ENCODE results near the gene EFNA5. TPM values are rescaled to one million over a fixed set of nuclear protein-coding genes. Genes with fewer than 3 reads are reported as not detected.

EFNA5 gene
- total and polyA plus RNA-seq, 2 of the 13 experiments (the other 11 are each of a cell fraction or from before 2014, with no cell fraction given) = not detected

DNA sequence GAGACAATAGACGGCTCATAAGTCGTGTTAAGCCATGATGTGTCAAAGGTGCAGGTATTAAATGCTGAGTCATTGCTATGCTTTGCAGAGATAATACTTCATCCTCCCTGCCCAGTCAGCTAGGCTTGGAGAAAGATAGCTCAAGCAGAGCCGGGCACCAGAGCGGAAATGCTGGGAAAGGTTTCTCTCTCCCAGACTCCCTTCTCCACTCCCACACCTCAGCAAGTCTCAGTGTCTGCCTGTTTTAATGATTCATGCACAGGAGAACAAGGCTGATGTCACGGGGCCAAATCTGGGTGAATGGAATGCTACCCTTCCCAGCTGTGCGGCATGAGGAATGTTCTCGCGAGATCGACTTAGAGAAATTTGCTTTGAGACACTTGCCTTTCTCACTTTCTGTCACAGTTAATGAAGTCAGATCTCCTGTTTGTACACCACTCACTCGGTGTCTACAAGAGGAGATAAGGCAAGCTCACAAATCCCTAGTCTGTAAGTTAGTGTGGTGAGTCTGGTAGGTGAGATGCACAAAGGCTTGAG, 204.4 kb downstream of the EFNA5 start:
- Histone ChIP-seq H3K9ac (ENCODE audit: insufficient read depth, low read depth, low read length) (no peak overlapping the region), H4K20me1 (ENCODE audit: insufficient read depth, low read length) (no peaks in the 10 kb centered on the region), H3K79me2 (ENCODE audit: insufficient read depth, low read length) (no peaks in the 10 kb centered on the region), H3K36me3 (replicated peaks in 1 of 2; ENCODE audit: control insufficient read depth in 1 of 2, insufficient read depth in 2 of 2, low read length in 2 of 2) (no peaks in the 10 kb centered on the region), H3K4me2 (ENCODE audit: low read depth, low read length) (no peak overlapping the region), H3K4me3 (replicated peaks in 1 of 3; ENCODE audit: insufficient read depth in 1 of 3, low read depth in 2 of 3, low read length in 3 of 3) (no peak overlapping the region), H3K27me3 (ENCODE audit: control insufficient read depth in 1 of 2, insufficient read depth in 2 of 2, low read length in 2 of 2) (no peaks in the 10 kb centered on the region; a peak in 1 of 5 replicates), H3K27ac (ENCODE audit: extremely low read length, insufficient read depth, low read length) (no peak overlapping the region), H3K9me3 (ENCODE audit: low read length) (no peaks in the 10 kb centered on the region), H3K4me1 (ENCODE audit: insufficient read depth, low read length) (no peaks in the 10 kb centered on the region), H2AFZ (ENCODE audit: low read length) (no peak overlapping the region)
- DNase-seq (ENCODE audit: low spot score) (no peak), ATAC-seq (no peak), FAIRE-seq (no peak)
- POLR2A ChIA-PET = no interaction called here
- WGBS (ENCODE audit: low lambda C conversion rate) = 44% methylated on average over 10 of the region's 10 CpGs
- in situ Hi-C loops (cut with HindIII; ENCODE audit: extremely low pct_ligation_motif_present, low pct_unique_long_range_greater_than_20kb) = no loop called here
- no TSS peak for BruUV-seq (replicated peaks)
- CTCF ChIA-PET (ENCODE audit: low intra/inter-chr PET ratio, low total read pairs) = no interaction called here
- peak; percentile 72 to 80 for TF ChIP-seq MAFK (conservative IDR thresholded peaks at IDR 0.05 in 1 of 2, IDR thresholded peaks at IDR 0.05 in 1 of 2; ENCODE audit: low read length in 2 of 2)
- peak; percentile 70 for TF ChIP-seq MAFF (IDR thresholded peaks at IDR 0.05; ENCODE audit: low read depth, low read length)
- peak; percentile 47; the same call in 1 of the 2 replicates for TF ChIP-seq NFE2 (CRISPR knock-in tag; IDR thresholded peaks at IDR 0.05)
- TF ChIP-seq ZNF232 (CRISPR knock-in tag; IDR thresholded peaks at IDR 0.05; ENCODE audit: borderline replicate concordance) = no peak
- no peak for TF ChIP-seq MIXL1 (CRISPR knock-in tag; IDR thresholded peaks at IDR 0.05)
- no peak for TF ChIP-seq CHD2 (IDR thresholded peaks at IDR 0.05; ENCODE audit: low read depth, low read length)
- peak; percentile 95 for TF ChIP-seq NFE2L2 (IDR thresholded peaks at IDR 0.05; ENCODE audit: low read length)
- intact Hi-C loops (cut with micrococcal nuclease; ENCODE audit: unreplicated experiment) = no loop called here

DNA sequence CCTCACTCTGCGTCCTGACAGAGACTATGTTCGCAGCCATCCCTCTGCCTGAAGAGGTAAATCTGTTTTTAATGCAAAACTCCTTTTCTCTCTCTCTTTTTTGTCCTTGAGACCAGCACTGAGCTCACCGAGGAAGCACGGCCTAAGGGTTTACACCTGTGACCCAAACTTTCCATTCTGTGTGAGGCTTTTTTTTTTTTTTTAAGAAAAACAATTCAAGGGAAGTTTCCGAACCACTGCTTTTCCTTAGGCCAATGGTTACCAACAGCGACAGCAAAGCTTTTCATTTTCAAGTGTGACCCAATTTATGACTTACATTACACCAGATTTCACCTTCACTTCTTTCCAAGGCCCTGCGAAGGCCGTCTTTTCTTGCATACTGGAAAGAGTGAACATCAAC, 205.9 kb downstream of the EFNA5 start:
- Histone ChIP-seq H3K9ac (ENCODE audit: insufficient read depth, low read depth, low read length) (no peak overlapping the region), H2AFZ (ENCODE audit: low read length) (no peak overlapping the region), H4K20me1 (ENCODE audit: insufficient read depth, low read length) (no peaks in the 10 kb centered on the region), H3K4me3 (replicated peaks in 1 of 3; ENCODE audit: insufficient read depth in 1 of 3, low read depth in 2 of 3, low read length in 3 of 3) (no peak overlapping the region), H3K27ac (ENCODE audit: extremely low read length, insufficient read depth, low read length) (no peak overlapping the region), H3K27me3 (ENCODE audit: control insufficient read depth in 1 of 2, insufficient read depth in 2 of 2, low read length in 2 of 2) (no peaks in the 10 kb centered on the region; a peak in 1 of 5 replicates), H3K4me2 (ENCODE audit: low read depth, low read length) (no peak overlapping the region), H3K79me2 (ENCODE audit: insufficient read depth, low read length) (no peaks in the 10 kb centered on the region), H3K4me1 (ENCODE audit: insufficient read depth, low read length) (no peaks in the 10 kb centered on the region), H3K36me3 (replicated peaks in 1 of 2; ENCODE audit: control insufficient read depth in 1 of 2, insufficient read depth in 2 of 2, low read length in 2 of 2) (no peaks in the 10 kb centered on the region), H3K9me3 (ENCODE audit: low read length) (no peaks in the 10 kb centered on the region)
- ChIA-PET CTCF (ENCODE audit: low intra/inter-chr PET ratio, low total read pairs) (no interaction called here), POLR2A (no interaction called here)
- intact Hi-C loops (cut with micrococcal nuclease; ENCODE audit: unreplicated experiment) = no loop called here
- BruUV-seq (replicated peaks) = no TSS peak
- TF ChIP-seq, protein P1, sequence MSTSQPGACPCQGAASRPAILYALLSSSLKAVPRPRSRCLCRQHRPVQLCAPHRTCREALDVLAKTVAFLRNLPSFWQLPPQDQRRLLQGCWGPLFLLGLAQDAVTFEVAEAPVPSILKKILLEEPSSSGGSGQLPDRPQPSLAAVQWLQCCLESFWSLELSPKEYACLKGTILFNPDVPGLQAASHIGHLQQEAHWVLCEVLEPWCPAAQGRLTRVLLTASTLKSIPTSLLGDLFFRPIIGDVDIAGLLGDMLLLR (CRISPR knock-in tag; IDR thresholded peaks at IDR 0.05) = no peak
- TF ChIP-seq SRSF1 (optimal IDR thresholded peaks at IDR 0.05; ENCODE audit: low read depth, low read length) (no peak), ZNF207 (IDR thresholded peaks at IDR 0.05; ENCODE audit: borderline replicate concordance) (no peak)
- ATAC-seq = no peak
- WGBS (ENCODE audit: low lambda C conversion rate) = 44% methylated on average over 8 of the region's 8 CpGs
- DNase-seq (ENCODE audit: low spot score) = no peak
- no peak for FAIRE-seq
- in situ Hi-C loops (cut with HindIII; ENCODE audit: extremely low pct_ligation_motif_present, low pct_unique_long_range_greater_than_20kb) = no loop called here

Measured in HepG2 (cell line).